Astrocyte (in vitro differentiated cells and primary cell): ENCODE data around the gene TGM6.

Experiments
- CTCF ChIP-seq: IDR thresholded peaks from 2 replicates; pipeline ENCODE4 v1.5.1; 2011; ENCODE audit warnings: low read depth, mild to moderate bottlenecking, inconsistent platforms, low read length, moderate library complexity; ENCODE audit not compliant: insufficient read depth
- EZH2 ChIP-seq: IDR thresholded peaks from 2 replicates; pipeline ENCODE4 v1.6.1; 2012; ENCODE audit warnings: mild to moderate bottlenecking, low read length, inconsistent platforms; ENCODE audit not compliant: insufficient read depth

- TF ChIP-seq CTCF: no peak
- TF ChIP-seq EZH2: no peak
Measured at GRCh38 chr20:2459981-2460751, 79.5 kb downstream of the TGM6 start.
